Sigmoid colon (tissue), 4 donors: ENCODE measurements around the gene SNTG2.

ENCODE experiments used
- CTCF ChIP-seq, 4 experiments: fragments of 450-650 bp in 3 of 4; fragments of 200-600 bp in 1 of 4; IDR thresholded peaks; one replicate each; pipeline ENCODE4 v1.5.1; 2016 to 2019; ENCODE audit warnings: antibody characterized with exemption in 4 of 4, mild to moderate bottlenecking in 3 of 4, moderate library complexity in 2 of 4
- POLR2A ChIP-seq, 2 donors: fragments of 450-650 bp; IDR thresholded peaks; one replicate each; pipeline ENCODE4 v1.6.1; 2016; ENCODE audit warnings: antibody characterized with exemption in 2 of 2, mild to moderate bottlenecking in 2 of 2, moderate library complexity in 2 of 2
- POLR2AphosphoS5 ChIP-seq, 4 donors: sonication (generic); formaldehyde crosslinking; IDR thresholded peaks; one replicate each; pipeline ENCODE4 v1.6.1; 2017; ENCODE audit warnings: antibody characterized with exemption in 4 of 4

GRCh38 chr2:1054399-1054798, 103.8 kb downstream of the SNTG2 start:
- no peak for TF ChIP-seq CTCF (IDR thresholded peaks at IDR 0.05)
- TF ChIP-seq POLR2AphosphoS5 (IDR thresholded peaks at IDR 0.05) = no peak
- no peak for TF ChIP-seq POLR2A (IDR thresholded peaks at IDR 0.05)
